ENCODE results near the gene RBM18. TPM values are rescaled to one million over a fixed set of nuclear protein-coding genes. Genes with fewer than 3 reads are reported as not detected.

Gene RBM18
- total RNA-seq, 1 donor from 2014 or later: 15.9 TPM

DNA sequence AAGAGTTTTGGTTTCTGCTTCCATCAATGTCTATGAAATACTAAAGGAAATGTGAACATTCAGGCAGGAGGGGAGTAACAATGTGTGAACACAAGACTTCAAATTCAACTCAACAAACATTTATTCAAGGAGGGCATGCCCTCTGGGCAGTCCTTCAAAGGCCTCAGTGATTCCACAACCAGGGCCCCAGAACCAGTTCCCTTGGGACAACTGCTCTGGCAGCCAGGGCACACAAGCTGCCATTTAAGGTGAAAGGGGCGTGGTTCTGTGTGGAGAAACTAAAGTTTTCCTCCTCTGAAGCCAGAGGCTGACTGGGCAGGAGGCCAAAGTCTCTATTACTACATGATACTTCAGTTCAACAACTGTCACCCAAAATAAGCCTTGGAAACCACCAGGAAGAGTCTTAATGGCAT, 3.2 kb downstream of the RBM18 start:
- FAIRE-seq: no peak
- peak in 1 of 2 donors; percentile 20 for DNase-seq (ENCODE audit: low spot score in 2 of 2)

DNA sequence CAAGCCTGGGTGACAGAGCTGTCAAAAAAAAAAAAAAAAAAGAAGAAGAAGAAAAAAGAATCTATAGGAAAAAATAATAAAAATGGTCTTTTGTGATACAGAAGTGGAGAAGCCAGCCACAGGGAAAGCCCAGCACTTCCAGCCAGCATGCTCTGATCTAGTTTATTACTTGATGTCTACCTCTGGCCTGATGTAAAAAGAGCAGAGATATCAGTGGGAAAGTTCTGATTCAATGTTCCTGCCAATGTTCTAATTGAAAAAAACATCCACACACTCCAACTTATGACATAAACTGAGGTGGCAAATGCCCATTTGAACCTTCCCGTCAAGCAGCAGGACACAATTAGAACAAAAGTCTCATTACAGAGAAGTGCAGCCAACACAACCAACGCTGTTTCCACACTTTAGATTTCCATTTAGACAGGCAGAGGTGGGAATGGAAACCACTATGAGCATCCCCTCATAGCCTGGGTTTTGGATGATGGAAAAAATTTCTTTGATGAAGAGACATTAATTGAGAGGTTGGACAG, 5.7 kb downstream of the RBM18 start:
- FAIRE-seq (no peak), DNase-seq (ENCODE audit: low spot score in 2 of 2) (no peak)

DNA sequence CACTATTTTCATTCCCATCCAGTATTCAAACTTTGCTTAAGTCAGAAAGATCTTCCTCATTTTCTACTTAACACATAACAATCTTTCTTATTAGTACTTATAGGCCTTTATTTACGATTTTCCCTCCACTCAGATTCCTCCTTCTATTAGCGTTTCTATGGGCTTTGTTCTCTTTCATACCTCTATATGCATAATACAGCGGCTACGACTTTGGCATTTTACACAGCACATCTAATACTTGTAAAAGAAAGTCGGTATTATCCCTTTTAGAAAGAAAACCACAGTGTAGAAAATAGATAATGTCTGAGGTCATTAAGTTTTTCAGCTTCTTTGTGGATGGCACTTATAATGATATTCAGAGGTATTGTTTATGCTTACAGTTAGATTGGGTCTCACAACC, 8.4 kb downstream of the RBM18 start:
- no peak for FAIRE-seq

DNA sequence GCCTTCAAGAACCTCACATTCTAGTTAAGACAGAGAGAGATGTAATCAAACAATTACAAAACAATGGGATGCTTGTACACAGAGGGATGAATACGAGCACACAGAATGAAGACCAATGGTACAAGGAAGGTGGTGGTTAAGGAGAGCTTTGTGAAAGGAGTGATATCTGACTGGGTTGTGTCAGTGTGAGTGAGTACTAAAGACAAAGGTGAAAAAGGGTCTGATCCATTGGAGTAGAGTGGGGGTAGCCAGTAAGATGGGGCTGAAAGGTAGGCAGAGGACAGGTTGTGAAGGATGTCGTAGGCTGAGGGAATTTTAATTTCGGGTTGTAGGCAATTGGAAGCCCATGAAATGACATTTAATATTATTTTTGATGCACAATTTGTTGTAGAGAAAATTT, 9.9 kb downstream of the RBM18 start:
- FAIRE-seq: no peak
- DNase-seq (ENCODE audit: low spot score in 2 of 2): no peak

More for the DNA sequence above, 8.4 kb downstream of the RBM18 start:
- no peak for DNase-seq (ENCODE audit: low spot score in 2 of 2)

DNA sequence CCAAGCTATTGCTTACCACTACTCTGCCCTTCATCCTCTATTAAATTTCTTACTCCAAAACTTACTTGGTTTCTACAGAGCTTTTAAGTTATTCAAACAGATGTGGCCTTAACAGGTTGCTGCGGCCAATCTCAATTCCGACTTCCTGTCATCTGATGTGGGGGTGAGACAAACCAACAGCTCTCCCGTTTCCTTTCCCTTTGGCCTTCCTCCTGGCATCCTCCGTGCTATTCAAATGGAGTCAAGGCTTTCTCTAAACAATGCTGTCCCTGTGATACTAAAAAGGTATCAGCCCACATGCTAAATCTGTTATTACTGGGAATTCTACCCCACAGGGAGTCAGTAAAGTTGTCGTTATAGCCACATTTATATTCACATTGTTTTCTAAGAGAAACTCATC, 11.8 kb downstream of the RBM18 start:
- no peak for DNase-seq (ENCODE audit: low spot score in 2 of 2)
- no peak for FAIRE-seq

DNA sequence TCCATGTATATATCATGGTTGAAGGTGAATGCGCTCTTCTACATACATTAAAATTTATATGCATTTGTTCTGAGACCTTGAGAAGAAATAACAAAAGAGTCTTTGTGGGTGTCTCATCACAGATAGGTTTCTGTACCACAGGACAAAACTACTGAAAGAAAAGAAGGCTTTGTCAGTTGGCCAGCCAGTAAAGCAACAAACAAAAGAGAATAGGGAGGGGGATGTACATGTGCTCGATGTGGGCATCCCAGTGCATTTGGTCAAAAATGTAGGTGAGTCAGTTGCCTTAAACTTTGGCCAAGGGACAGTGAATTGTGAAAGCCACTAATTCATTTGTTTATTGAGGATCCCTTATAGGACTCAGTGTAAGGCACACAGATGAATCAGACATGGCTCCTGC, 13.3 kb downstream of the RBM18 start:
- DNase-seq (ENCODE audit: low spot score in 2 of 2): no peak
- no peak for FAIRE-seq

DNA sequence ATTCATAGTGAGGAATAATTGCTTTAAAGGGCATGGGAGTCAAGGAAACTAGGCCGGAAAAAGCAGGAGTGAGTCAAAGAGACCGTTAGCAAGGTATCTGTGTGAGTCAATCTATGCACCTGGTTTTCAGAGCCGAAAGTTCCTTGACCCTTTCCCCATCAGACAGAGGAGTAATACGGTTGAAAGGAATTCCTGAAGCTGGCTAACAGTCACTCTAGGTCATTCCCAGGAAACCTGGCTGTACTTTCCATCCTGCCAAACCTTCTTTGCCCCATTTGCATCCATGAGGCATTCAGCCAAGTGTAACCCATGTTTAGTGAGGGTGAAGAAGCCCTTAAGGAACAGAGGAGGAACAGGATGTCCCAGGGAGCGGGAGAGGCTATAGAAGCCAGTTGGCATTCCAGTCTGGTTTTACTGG, 16.2 kb downstream of the RBM18 start:
- DNase-seq (ENCODE audit: low spot score in 2 of 2) (no peak), FAIRE-seq (no peak)

DNA sequence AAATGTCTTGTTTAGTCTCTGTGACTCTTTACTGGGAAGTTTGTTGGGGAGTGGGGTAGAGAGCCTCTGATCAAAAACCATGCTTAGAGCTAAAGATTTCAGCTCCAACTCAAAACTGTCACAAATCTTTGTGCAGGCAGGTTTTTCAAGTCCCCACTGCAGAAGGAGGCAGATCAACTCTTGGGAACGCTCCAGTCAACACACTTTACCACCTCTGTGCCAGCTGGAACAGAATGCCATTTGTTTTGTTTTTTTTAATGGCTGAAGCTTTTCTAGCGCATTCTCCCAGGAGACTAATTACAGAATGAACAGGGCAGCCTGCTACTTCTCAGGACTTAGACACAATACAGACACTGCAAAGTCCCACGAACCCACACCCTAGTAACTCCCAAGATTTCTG, 18.0 kb downstream of the RBM18 start:
- FAIRE-seq (no peak), DNase-seq (ENCODE audit: low spot score in 2 of 2) (no peak)

DNA sequence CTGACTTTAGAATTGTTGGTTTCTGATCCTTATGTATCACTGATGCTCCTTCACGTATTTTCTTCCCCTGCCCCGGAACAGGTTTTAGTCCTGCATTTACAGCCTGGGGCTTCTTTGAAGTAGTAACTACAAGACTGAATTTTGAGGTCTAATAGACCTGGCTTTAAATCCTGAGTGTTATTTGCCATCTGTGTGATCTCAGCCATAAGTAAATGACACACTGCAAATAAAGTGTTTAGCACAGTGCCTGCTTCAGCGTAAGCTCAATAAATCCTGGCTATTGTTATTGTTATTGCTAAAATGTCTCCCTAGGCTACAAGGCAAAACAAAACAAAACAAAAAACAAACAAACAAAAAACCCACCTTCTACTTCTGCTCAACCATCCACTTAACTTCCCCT, 20.3 kb downstream of the RBM18 start:
- no peak for DNase-seq (ENCODE audit: low spot score in 2 of 2)
- no peak for FAIRE-seq

DNA sequence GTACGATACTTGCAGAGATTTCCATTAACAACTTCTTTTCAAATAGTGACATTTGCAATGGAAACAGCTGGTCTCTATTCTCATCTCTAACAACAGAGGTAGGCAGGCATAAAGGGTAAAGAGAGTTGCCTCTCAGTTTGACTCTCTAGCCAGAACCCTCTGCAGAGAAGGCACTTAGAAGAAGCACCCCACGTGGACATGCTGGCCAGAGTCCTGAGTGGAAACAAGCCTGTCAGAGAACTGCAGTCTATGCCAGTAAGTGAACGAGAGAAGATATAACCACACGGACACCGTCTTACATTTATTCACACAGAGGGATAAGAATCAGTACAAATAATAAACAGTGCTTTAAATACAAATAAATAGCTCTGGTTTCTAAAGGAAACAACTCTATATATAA, 24.9 kb downstream of the RBM18 start:
- no peak for FAIRE-seq
- DNase-seq (ENCODE audit: low spot score in 2 of 2): no peak

DNA sequence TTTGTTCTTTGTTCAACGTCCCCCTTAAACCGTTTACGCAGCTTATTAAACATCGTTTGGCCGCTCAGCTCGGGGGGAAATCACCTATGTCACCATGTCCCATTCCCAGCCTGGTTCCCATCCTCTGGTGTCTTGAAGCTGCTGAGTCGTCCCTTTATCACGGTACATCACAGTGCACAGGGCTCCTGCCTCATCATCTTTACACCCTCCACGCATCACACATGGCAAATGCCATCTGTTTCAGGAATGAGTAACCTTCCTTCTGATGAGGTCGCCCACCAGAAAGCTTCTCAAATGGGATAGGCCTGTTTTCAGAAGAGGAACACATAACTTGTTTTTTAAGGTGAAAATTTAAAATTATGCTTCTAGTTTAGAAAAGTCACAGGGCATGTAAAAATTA, 28.0 kb downstream of the RBM18 start:
- FAIRE-seq (no peak), DNase-seq (ENCODE audit: low spot score in 2 of 2) (no peak)

DNA sequence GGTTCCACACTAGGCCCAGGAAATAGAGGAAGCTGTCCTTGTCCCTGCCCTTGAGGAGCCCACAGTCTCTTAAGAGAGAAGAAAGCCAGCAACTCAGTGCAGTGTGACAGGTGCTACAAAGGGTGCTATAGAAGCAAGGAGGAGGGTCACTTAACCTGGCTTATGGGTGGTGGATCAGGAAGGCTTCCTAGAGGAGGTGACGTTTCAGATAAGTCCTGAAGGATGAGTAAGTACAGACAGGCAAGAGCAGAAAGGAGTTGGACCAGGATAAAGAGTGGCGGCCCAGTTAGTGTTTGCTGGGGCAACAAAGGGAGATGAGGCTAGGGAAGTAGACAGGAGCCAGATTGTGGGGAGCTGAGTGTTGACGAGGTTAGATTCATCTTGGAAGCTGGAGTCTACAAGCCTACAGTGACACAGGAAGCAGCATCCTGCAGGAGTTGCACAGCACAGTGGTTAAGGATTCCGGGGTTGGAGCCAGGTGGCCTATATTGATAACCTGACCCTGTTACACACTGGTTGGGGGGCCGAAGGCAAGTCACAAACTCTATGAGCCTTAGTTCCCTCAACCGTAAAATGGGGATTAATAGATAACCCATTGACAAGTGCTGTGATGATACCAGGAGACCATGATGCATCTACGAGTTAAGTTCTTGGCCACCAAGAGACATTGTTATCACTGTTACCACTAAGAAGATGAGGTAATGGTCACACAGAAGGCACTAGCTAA, 30.5 kb downstream of the RBM18 start:
- no peak for FAIRE-seq
- no peak for DNase-seq (ENCODE audit: low spot score in 2 of 2)

DNA sequence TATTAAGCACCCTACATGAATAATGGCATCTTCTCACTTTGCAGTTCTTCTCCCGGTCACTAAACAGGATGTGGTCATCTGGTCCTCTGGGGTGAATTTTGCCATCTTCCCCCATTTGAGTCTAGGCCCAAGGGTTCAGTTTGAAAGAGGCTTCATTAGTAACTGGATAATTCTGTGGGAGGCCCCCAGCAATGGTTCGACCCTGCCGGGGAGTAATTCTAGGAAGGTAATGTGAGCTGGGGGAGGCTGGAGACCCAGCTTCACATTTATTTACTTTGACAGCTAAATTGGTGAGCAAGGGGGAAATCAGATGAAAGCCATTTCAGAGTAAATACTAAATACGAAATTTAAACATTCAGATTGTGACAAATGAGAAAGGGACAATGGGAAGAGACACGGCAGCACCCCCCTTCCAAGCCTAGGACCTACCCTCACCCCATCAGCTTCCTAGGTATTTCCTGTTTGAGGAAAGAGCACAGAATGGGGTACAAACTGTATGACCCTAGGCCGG, 31.8 kb downstream of the RBM18 start:
- no peak for FAIRE-seq
- no peak for DNase-seq (ENCODE audit: low spot score in 2 of 2)

DNA sequence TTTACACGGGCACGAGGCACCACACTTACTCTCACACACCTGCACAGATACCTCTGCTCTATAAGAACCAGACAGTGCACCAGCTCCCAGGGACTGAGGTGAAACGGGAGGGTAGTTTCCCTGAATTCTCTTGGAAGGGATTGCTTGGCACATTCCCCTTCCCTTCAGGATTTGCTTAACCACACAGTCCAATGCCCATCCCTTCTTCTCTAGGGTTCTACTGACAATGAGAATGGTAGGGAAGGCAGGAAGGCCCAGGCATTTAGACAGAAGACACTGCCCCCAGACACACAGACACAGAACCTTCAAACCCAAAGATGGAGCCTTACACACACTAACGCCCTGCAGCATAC, 35.2 kb downstream of the RBM18 start:
- DNase-seq (ENCODE audit: low spot score in 2 of 2): no peak
- FAIRE-seq: no peak

DNA sequence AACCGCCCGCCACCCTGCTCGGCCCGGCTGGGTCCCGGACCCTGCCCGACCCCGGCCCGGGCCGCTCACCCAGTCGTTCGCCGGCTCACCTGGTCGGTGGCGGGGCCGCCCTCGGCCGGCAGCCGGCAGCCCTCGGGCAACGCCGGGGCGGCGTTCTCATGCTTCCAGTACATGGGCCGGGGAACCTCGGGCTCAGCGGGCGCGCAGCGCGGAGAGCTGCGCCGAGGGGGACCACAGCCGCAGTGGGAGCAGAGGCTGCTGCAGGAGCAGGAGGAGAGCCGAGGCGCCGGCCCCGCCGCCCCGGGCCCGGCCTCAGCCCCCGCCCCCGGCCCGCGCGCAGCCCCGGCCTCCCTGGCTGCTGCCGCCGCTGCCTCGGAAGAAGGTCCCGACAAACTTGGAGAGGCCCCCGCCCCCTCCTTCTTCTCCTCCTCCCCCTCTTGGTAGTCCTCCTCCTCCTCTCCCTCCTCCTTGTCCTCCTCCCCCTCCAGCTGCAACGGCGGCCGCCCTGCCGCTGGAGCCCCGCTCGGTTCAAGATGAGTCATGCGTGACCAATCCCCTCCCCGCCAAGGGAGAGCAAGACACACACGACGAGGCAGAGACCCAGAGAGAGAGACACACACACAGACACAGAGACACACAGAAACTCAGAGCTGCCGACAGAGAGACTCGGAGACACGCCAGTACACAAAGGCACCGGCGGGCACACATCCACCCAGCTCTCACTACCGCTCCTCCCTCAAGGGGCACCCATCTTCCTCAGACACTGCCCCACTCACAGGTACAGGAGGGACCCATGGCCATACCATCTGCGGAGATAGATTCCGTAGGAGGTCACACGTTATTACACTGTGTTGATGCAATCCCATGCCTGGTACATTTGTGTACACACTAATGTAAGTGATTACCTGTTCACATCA, 35.8 kb downstream of the RBM18 start, which contains the start of gene LHX6:
LHX6 (minus strand) TSS at position 390 of the 917 bp plus-strand sequence; CDS start at position 173, 217 bp downstream.
- FAIRE-seq (no peak), DNase-seq (ENCODE audit: low spot score in 2 of 2) (peak; percentile 26 to 48)

DNA sequence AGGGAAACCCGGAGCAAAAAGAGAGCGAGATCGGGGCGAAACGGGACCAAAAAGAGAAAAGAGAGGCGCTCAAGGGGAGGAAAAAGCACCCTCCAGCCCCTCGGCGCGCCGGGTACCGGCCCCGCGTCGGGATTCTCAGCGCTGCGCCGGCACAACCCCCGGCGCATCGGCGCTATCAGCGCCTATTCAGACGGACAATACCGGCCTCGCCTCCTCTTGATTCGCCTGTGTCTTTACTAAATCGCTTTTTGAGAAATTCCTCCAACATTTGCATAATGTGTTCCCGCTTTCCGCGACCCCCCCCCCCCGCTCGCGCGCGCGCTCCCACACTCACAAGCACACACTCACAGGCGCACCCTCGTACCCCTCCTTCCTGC, 36.5 kb downstream of the RBM18 start:
- FAIRE-seq (no peak), DNase-seq (ENCODE audit: low spot score in 2 of 2) (peak; percentile 10 to 33)

DNA sequence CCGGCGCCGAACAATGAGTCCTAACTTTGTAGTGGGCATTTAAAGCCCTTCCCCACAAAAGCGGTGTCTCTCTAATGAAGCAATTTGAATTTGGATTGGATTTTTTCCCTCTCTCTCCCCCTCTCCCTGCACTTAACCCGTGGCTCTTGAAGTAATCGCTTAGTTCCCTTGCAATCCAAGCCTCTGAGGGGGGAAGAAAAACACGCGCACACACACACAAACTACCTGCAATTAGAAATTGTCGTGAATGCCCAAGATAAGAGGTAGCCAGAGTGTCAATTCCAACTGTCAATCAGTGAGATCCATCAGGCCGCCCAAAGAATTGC, 37.1 kb downstream of the RBM18 start:
- DNase-seq (ENCODE audit: low spot score in 2 of 2): no peak
- FAIRE-seq: no peak

DNA sequence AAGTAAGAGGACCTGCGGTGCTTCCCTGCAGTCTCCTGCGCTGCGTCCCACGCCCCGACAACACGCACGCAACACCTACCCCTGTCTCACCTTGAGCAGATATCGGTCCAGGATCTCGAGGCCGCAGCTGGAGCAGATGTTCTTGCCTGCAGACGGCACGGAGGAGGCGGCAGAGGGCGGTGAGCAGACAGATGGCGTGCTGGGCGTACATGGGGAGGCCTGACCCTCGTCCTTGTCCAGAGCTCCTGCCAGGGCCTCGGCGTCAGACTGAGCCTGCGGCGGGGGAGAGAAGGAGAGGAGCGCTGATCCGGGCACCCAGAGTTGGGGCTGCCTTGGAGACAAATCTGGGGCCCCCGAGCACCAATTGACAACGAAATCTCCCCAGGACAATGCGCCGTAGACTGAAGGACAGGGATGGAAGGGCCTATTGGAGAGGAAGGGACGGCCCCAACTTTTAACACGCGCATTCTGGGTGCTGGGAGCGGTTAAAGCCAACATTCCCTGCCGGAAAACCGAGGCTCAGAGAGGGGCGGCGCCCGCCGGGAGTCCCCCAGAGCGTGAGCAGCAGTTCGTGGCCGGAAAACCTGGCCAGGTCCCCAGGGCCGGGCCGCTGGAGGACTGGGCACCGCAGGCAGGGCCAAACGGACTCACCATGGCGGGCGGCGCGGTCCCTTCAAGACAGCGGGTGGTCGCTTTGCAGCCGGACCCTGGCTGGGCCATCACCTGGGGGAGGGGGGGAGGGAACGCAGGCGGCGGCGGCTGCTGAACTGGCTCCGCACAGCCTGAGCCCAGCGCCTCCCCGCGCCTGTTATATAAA, 37.7 kb downstream of the RBM18 start:
- DNase-seq (ENCODE audit: low spot score in 2 of 2): peak in 1 of 2 donors; percentile 44
- FAIRE-seq: no peak

DNA sequence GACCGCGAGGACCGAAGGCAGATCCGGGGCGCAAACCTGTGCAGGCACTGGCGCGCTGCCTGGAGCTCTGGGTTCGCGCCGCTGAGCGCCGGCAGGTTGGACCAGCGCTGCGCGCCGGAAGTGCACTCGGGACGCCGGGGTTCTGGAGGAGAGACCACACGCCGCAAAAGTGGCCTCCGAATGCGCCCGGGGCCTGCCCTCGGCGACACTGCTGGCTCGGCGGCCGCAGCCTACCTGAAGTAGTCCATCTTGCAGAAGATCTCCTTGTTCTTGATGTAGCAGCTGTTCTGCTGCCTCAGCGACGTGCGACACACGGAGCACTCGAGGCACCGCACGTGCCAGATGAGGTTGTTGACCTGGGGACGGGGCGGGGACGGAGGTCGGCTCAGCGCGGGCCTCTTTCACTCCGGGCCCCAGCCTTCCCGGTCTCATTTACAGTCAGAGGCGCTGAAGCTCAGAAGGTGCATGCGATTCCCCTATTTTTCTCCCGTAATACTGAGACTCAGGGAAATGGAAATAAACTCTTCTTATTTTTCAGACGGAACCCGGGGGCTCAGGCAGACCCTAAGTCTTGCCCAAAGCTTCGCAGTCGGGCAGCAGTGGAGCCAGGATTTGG, 38.4 kb downstream of the RBM18 start:
- DNase-seq (ENCODE audit: low spot score in 2 of 2) (peak in 1 of 2 donors; percentile 38), FAIRE-seq (no peak)
